ENCODE measurements around the gene DGKD.
A peak's percentile ranks its signal among the peaks of the same experiment; 100 is the strongest.
"Not testable (repeated sequence)": the region's sequence is repeated elsewhere in the genome, so short reads cannot be mapped to it uniquely, and the experiment has no call there.

DGKD gene

GRCh38 chr2:233334915-233335314, 19.4 kb upstream of the DGKD start:
- no peak for TF ChIP-seq CTCF (IDR thresholded peaks at IDR 0.05; ENCODE audit: low read depth, low read length)
- no peaks in the 10 kb centered on the region for H3K27me3 ChIP-seq
- no peaks in the 10 kb centered on the region for H3K9me3 ChIP-seq
- DNase-seq = no peak
- no peaks in the 10 kb centered on the region for H3K36me3 ChIP-seq
- H3K4me3 ChIP-seq (ENCODE audit: low read depth, low read length) = no peak overlapping the region
- peaks cover 5% of the 10 kb centered on the region for H3K4me1 ChIP-seq

GRCh38 chr2:233336091-233336490, 18.2 kb upstream of the DGKD start:
- not testable (repeated sequence) for H3K4me3 ChIP-seq (ENCODE audit: low read depth, low read length); H3K27me3 ChIP-seq; DNase-seq; H3K9me3 ChIP-seq; H3K4me1 ChIP-seq; H3K36me3 ChIP-seq

GRCh38 chr2:233336541-233336940, 17.8 kb upstream of the DGKD start:
- Histone ChIP-seq H3K4me3 (ENCODE audit: low read depth, low read length) (no peak overlapping the region), H3K9me3 (no peaks in the 10 kb centered on the region), H3K4me1 (peaks cover 5% of the 10 kb centered on the region), H3K36me3 (no peaks in the 10 kb centered on the region), H3K27me3 (no peaks in the 10 kb centered on the region)
- TF ChIP-seq CTCF (IDR thresholded peaks at IDR 0.05; ENCODE audit: low read depth, low read length) = no peak
- no peak for DNase-seq

GRCh38 chr2:233338046-233338445, 16.2 kb upstream of the DGKD start:
- H3K4me3 ChIP-seq (ENCODE audit: low read depth, low read length) = no peak overlapping the region
- H3K4me1 ChIP-seq = peaks cover 5% of the 10 kb centered on the region
- peak; percentile 18 for TF ChIP-seq CTCF (IDR thresholded peaks at IDR 0.05; ENCODE audit: low read depth, low read length)
- no peaks in the 10 kb centered on the region for H3K9me3 ChIP-seq
- no peaks in the 10 kb centered on the region for H3K36me3 ChIP-seq
- H3K27me3 ChIP-seq = no peaks in the 10 kb centered on the region
- peak; percentile 61 for DNase-seq

GRCh38 chr2:233338812-233339368, 15.4 kb upstream of the DGKD start:
- TF ChIP-seq CTCF (IDR thresholded peaks at IDR 0.05; ENCODE audit: low read depth, low read length) = no peak
- Histone ChIP-seq H3K4me3 (ENCODE audit: low read depth, low read length) (no peak overlapping the region), H3K36me3 (no peaks in the 10 kb centered on the region), H3K27me3 (no peaks in the 10 kb centered on the region), H3K4me1 (peaks cover 5% of the 10 kb centered on the region), H3K9me3 (no peaks in the 10 kb centered on the region)
- DNase-seq = no peak

GRCh38 chr2:233339427-233339826, 14.9 kb upstream of the DGKD start:
- DNase-seq = no peak
- H3K4me1 ChIP-seq = peaks cover 5% of the 10 kb centered on the region
- H3K4me3 ChIP-seq (ENCODE audit: low read depth, low read length) = no peak overlapping the region
- no peaks in the 10 kb centered on the region for H3K27me3 ChIP-seq
- no peak for TF ChIP-seq CTCF (IDR thresholded peaks at IDR 0.05; ENCODE audit: low read depth, low read length)
- no peaks in the 10 kb centered on the region for H3K9me3 ChIP-seq
- no peaks in the 10 kb centered on the region for H3K36me3 ChIP-seq

GRCh38 chr2:233341296-233341695, 13.0 kb upstream of the DGKD start:
- no peak for DNase-seq
- Histone ChIP-seq H3K4me3 (ENCODE audit: low read depth, low read length) (no peak overlapping the region), H3K36me3 (no peaks in the 10 kb centered on the region), H3K27me3 (no peaks in the 10 kb centered on the region), H3K4me1 (peaks cover 5% of the 10 kb centered on the region), H3K9me3 (no peaks in the 10 kb centered on the region)
- no peak for TF ChIP-seq CTCF (IDR thresholded peaks at IDR 0.05; ENCODE audit: low read depth, low read length)
